GM19043 (cell line): Measurements from ENCODE around the gene GRAMD1B.

Experiments used
- ATAC-seq: cut with Tn5 transposase; IDR thresholded peaks from one replicate; pipeline ENCODE4 v1.9.1; 2021; ENCODE audit warnings: low read depth; ENCODE audit not compliant: unreplicated experiment

Gene GRAMD1B

DNA sequence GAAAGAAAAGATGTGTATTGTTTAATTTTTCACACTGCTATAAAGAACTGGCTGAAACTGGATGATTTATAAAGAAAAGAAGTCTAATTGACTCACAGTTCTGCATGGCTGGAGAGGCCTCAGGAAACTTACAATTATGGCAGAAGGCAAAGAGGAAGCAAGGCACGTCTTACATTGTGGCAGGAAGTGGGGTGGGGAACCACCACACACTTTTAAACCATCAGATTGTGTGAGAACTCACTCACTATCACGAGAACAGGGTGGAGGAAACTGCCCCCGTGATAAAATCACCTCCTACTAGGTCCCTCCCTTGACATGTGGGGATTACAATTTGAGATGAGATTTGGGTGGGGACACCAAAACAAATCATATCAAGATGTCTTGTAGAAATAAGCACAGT lies 229.9 kb downstream of the GRAMD1B start:
- ATAC-seq = peak; percentile 88

DNA sequence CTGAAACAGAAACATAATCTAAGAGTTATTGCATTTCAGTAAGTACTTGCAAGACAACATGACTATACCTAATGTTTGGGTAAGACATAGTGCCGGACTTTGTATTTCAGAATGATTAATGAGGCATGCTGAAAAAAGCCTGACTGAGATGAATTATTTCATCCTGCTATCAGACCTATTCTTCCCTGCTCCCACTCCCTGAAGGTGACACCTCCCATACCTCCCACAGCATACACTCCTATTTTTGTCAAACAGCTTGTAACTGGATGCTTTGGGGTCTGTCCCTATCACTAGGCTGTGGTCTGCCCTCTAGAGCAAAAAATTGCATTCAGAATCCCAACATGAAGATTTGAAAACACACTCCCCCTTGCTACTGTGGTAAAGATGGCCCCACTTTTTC lies 235.2 kb downstream of the GRAMD1B start:
- ATAC-seq = no peak

DNA sequence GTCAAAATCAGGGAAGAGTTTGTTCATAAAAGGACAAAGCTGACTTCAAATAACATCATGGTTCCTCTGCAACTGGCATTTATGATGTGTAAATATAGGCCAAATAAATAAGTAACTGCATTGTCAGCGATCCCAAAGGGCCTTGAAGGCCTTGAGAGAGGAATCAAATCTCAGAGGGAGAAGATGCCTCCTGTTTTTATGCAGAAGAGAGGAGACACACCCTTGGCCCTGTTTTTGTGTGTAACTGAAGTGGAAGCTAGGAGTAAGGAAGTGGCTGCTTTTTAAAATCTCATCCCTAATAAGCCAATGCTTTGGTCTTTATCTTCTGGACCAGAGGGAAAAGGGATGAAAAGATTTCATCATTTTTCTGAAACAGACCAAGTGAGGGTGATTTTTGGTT lies 240.0 kb downstream of the GRAMD1B start:
- ATAC-seq = no peak

DNA sequence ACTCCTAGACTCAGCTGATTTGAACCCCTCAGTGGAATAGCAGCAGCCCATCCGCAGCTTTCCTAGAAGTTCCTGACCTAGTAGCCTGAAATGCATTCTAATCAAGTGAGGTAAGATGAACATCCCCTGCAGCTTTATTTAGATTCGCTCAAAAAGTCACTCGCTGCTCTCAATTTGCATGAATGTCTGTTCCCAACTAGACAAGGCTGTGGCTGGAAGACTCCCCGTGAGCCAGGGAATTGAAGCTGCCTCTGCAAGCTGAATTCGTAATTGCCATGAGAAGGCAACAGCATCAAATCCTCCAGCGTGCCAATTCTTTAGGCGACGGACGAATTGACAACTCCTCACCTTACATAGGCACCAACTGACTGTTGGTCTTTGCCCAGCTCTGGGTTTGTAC lies 241.5 kb downstream of the GRAMD1B start:
- no peak for ATAC-seq

DNA sequence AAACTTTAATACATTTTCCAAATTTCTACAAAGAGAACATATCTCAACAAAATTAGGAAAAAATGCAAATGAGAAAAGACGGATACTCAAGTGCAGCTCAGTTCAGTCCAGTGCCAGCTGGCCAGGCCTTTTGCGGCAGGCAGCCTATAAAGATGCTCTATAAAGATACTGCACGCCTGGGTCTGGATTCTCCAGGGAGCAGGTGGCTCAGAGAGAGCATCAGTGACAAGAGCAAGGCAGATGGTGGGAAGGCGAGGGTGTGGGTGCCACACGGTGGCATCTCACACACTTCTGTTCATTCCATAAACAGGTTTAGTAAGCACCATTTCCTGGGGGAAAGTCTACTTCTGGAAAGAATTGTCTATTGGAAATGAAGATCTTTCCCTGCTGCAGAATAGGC lies 242.5 kb downstream of the GRAMD1B start:
- ATAC-seq = no peak

DNA sequence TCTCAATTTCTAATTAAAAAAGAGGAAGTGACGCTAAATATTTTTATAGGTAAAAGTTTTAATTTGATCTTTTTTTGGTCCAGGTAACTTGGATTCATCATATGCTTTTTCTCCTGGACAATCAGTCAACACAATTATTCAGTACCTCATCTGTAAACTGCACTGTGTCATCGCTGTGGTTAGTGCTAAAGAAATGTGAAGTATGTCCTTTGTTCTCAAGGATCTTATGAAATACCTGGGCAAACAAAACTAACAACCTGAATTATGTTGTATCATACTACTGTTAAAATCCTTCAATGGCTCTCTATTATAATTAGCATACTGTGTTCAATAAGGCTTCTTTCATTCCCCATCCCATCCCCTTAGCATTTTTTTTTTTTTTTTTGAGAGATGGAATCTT lies 244.2 kb downstream of the GRAMD1B start:
- no peak for ATAC-seq
